HG02884 (cell line): ENCODE data around the gene GPLD1.
"Not testable (repeated sequence)": the region's sequence is repeated elsewhere in the genome, so short reads cannot be mapped to it uniquely, and the experiment has no call there.

Source experiments
- ATAC-seq: cut with Tn5 transposase; IDR thresholded peaks from one replicate; pipeline ENCODE4 v1.9.1; 2021; ENCODE audit warnings: mild to moderate bottlenecking, moderate library complexity; ENCODE audit not compliant: unreplicated experiment

GPLD1 gene

GRCh38 chr6:24415753-24416152 lies 73.6 kb downstream of the GPLD1 start:
- ATAC-seq, result peak; percentile 92

- ATAC-seq, result not testable (repeated sequence)
Observed at GRCh38 chr6:24414531-24414930, 74.8 kb downstream of the GPLD1 start.

DNA sequence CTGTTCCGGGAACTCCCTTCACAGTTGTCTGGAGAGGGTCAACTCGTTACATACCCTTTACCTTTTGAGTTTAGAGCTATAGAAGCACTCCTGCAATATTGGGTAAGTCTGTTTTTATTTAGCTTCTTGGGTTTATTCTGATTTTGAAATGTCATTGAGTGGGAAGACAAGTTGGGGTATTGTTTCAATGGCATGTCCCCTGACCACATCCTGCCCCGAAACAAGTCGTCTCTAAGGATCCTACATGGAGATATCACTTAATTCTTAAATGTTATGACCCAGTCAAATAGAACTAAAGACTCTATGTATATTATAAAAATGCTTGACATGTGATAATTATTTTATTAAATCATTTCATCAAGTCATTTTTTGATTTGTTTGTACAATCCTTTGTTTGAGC lies 77.1 kb downstream of the GPLD1 start:
- ATAC-seq, result no peak

- ATAC-seq, result no peak
Observed at GRCh38 chr6:24410622-24411021, 78.8 kb downstream of the GPLD1 start.

GRCh38 chr6:24408719-24409410 lies 80.5 kb downstream of the GPLD1 start:
- peak; percentile 91 for ATAC-seq

GRCh38 chr6:24405262-24405661 lies 84.1 kb downstream of the GPLD1 start:
- no peak for ATAC-seq

DNA sequence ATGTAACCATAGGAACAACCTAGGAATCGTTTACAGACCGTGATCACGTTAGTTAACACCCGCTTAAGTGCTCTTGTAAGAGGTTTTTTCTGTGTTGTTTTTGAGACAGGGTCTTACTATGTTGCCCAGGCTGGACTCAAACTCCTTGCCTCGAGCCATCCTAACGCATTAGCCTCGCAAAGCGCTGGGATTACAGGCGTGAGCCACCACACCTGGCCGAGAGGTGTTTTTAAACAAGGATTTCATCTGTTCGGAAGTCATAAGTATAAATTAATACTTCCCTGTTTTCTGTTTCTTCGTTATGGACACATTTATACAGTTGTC lies 85.9 kb downstream of the GPLD1 start:
- no peak for ATAC-seq

GRCh38 chr6:24402697-24403500 lies 86.5 kb downstream of the GPLD1 start, which contains the start of gene MRS2:
Gene MRS2 (plus strand): TSS chr6:24402936. CDS start chr6:24403047, 111 bp downstream.
- peak; percentile 95 for ATAC-seq

- ATAC-seq, result no peak
Observed at GRCh38 chr6:24401458-24401857, 87.9 kb downstream of the GPLD1 start.

GRCh38 chr6:24400045-24401039 lies 89.0 kb downstream of the GPLD1 start:
- not testable (repeated sequence) for ATAC-seq

- no peak for ATAC-seq
Observed at GRCh38 chr6:24397631-24398030, 91.7 kb downstream of the GPLD1 start.

DNA sequence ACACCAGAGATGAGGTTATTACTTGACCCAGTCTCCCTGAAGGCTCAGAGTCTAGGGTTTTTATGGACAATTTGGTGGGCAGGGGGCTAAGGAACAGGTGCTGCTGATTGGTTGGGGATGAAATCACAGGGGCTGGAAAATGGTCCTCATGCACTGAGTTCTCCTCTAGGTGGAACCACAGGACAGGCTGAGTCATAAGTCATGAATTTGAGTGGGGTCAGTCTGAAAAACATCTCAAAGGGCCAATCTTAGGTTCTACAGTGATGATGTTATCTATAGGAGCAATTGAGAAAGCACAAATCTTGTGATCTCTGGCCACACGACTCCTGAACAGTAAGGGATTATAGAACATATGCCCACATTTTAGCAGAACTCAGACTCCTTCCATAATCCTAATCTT lies 92.6 kb downstream of the GPLD1 start:
- no peak for ATAC-seq

GRCh38 chr6:24394780-24395437 lies 94.5 kb downstream of the GPLD1 start:
- ATAC-seq, result no peak

DNA sequence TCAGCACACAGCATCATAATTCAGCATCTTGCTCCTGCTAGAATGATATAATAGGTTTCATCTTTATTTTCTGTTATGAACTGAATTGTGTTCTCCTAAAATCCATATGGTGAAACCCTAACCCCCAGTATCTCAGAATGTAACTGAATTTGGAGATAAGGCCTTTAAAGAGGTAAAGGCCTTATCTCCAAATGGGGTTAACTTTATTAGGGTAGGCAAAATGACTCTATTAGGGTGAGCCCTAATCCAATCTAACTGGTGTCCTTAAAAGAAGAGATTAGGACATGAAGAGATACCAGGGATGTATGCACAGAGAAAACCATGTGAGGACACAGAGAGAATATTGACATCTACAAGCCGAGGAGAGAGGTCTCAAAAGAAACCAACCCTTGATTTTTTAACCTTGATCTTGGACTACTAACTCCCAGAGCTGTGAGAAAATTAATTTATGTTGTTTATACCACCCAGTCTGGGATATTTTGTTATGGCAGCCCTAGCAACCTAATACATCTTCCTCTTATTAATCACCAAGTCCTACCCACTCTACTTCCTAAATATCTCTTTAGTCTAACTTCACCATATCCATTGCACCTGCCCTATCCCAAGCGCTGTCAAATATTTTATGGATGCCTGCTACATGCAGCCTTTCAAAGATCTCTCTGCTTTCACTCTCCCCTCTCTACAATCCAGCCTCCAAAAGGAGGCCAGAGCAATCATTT lies 95.2 kb downstream of the GPLD1 start:
- no peak for ATAC-seq

GRCh38 chr6:24391756-24392405 lies 97.5 kb downstream of the GPLD1 start:
- peak; percentile 90 for ATAC-seq

DNA sequence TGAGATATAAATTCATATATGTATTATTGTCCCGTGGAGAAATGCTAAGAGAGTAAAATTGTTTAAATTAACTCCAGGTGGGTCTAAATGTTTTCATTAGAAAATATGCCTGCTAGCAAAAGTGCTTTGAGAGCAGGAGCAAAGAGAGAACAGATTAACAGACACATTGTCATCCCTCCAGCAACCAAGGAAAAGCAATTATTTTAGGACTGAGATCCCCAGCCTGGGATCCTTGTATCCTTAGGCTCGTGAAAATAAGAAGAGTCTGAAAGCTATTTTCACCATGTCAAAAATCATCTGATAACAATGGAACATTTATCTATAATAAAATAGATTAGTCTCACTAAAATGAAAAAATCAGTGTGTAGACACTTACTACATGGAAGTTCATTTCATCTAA lies 98.2 kb downstream of the GPLD1 start:
- ATAC-seq, result no peak

- ATAC-seq, result no peak
Observed at GRCh38 chr6:24387818-24388217, 101.6 kb downstream of the GPLD1 start.

- no peak for ATAC-seq
Observed at GRCh38 chr6:24385536-24386269, 103.7 kb downstream of the GPLD1 start.
